GM12875 (cell line): ENCODE measurements around the gene RPS6KA3.
A peak's percentile ranks its signal among the peaks of the same experiment; 100 is the strongest.

Source experiments
- H3K4me3 ChIP-seq: one replicate; pipeline ENCODE4 v1.5.1; 2011; ENCODE audit warnings: low read depth, low read length, control low read depth
- CTCF ChIP-seq: IDR thresholded peaks from 2 replicates; pipeline ENCODE4 v1.5.1; 2011; ENCODE audit warnings: low read depth, mild to moderate bottlenecking, control low read depth, inconsistent platforms, low read length, moderate library complexity, borderline replicate concordance; ENCODE audit not compliant: insufficient read depth

RPS6KA3 gene

GRCh38 chrX:20274121-20274520 lies 7.4 kb upstream of the RPS6KA3 start:
- H3K4me3 ChIP-seq = no peak overlapping the region
- no peak for TF ChIP-seq CTCF

- TF ChIP-seq CTCF = no peak
Observed at GRCh38 chrX:20271730-20272129, 5.0 kb upstream of the RPS6KA3 start.

GRCh38 chrX:20271186-20271585 lies 4.5 kb upstream of the RPS6KA3 start:
- TF ChIP-seq CTCF = no peak
- H3K4me3 ChIP-seq = no peak overlapping the region

More at GRCh38 chrX:20271730-20272129, 5.0 kb upstream of the RPS6KA3 start:
- no peak overlapping the region for H3K4me3 ChIP-seq

- no peak for TF ChIP-seq CTCF
- H3K4me3 ChIP-seq = no peak overlapping the region
Observed at GRCh38 chrX:20270562-20270890, 3.8 kb upstream of the RPS6KA3 start.

GRCh38 chrX:20269848-20270561 lies 3.3 kb upstream of the RPS6KA3 start:
- H3K4me3 ChIP-seq = no peak overlapping the region
- TF ChIP-seq CTCF = no peak

GRCh38 chrX:20267931-20268701 lies 1.4 kb upstream of the RPS6KA3 start:
- no peak overlapping the region for H3K4me3 ChIP-seq
- TF ChIP-seq CTCF = no peak

- TF ChIP-seq CTCF = no peak
- peak overlapping the region; percentile 75 for H3K4me3 ChIP-seq
Observed at GRCh38 chrX:20267607-20267930, 860 bp upstream of the RPS6KA3 start.
